PC-3 (cell line): ENCODE results near the gene RHOBTB3. TPM values are rescaled to one million over a fixed set of nuclear protein-coding genes. Genes with fewer than 3 reads are reported as not detected.

Experiments
- ATAC-seq: fragments of 200-7000 bp; cut with Tn5 transposase; 2 replicates; pipeline ENCODE4 v1.9.1; 2020; ENCODE audit warnings: mild to moderate bottlenecking, moderate library complexity
- BruUV-seq: library from RNA; stranded (reverse); fragments of 400-500 nt; replicated peaks from 2 replicates; lab custom pipeline; 2021; lab: Mats Ljungman, UMichigan
- CTCF ChIA-PET: fragments of 300-600 bp; sonication (Branson Sonifier 250); formaldehyde crosslinking; loops from one replicate; lab custom pipeline; 2022; ENCODE audit warnings: antibody characterized with exemption; lab: Charles Lee
- POLR2A ChIA-PET: fragments of 300-600 bp; sonication (Branson Sonifier 250); formaldehyde crosslinking; loops from one replicate; lab custom pipeline; 2022; ENCODE audit warnings: antibody characterized with exemption; ENCODE audit not compliant: unreplicated experiment; lab: Charles Lee
- DNase-seq: peaks from one replicate; pipeline ENCODE4 v3.0.0-alpha.2; 2015
- H2AFZ ChIP-seq: fragments of 300-600 bp; sonication (generic); 2 replicates; pipeline ENCODE4 v1.6.0; 2016; ENCODE audit warnings: antibody characterized with exemption, low read length
- H3F3A ChIP-seq: fragments of 300-600 bp; sonication (generic); one replicate; pipeline ENCODE4 v1.6.0; 2017; ENCODE audit warnings: antibody characterized with exemption, low read length, control low read depth, mild to moderate bottlenecking; ENCODE audit not compliant: unreplicated experiment
- H3K27ac ChIP-seq: fragments of 300-600 bp; sonication (generic); 2 replicates; pipeline ENCODE4 v1.5.1; 2016; ENCODE audit warnings: mild to moderate bottlenecking, low read length
- H3K27me3 ChIP-seq: fragments of 300-600 bp; sonication (generic); 2 replicates; pipeline ENCODE4 v1.6.1; 2016; ENCODE audit warnings: low read length, mixed read lengths
- H3K36me3 ChIP-seq: fragments of 300-600 bp; sonication (generic); 2 replicates; pipeline ENCODE4 v1.6.1; 2016; ENCODE audit warnings: low read depth, mixed run types, low read length, mixed read lengths
- H3K4me1 ChIP-seq: fragments of 300-600 bp; sonication (generic); 2 replicates; pipeline ENCODE4 v1.5.1; 2016; ENCODE audit warnings: low read length; ENCODE audit not compliant: insufficient read depth
- H3K4me2 ChIP-seq: fragments of 300-600 bp; sonication (generic); 2 replicates; pipeline ENCODE4 v1.6.0; 2016; ENCODE audit warnings: low read length
- H3K4me3 ChIP-seq: fragments of 300-600 bp; sonication (generic); 2 replicates; pipeline ENCODE4 v1.5.1; 2016; ENCODE audit warnings: mild to moderate bottlenecking, low read length, mixed read lengths
- H3K79me2 ChIP-seq: fragments of 300-600 bp; sonication (generic); 2 replicates; pipeline ENCODE4 v1.6.1; 2017; ENCODE audit warnings: low read length, mixed read lengths
- H3K9ac ChIP-seq: fragments of 300-600 bp; sonication (generic); 2 replicates; pipeline ENCODE4 v1.6.0; 2016; ENCODE audit warnings: mild to moderate bottlenecking, low read length
- H3K9me2 ChIP-seq: fragments of 300-600 bp; sonication (generic); replicated peaks from 2 replicates; pipeline ENCODE4 v1.6.1; 2016; ENCODE audit warnings: mixed run types, low read length, mixed read lengths
- H3K9me3 ChIP-seq: fragments of 300-600 bp; sonication (generic); 2 replicates; pipeline ENCODE4 v1.6.1; 2016; ENCODE audit warnings: low read length, mixed read lengths
- H4K20me1 ChIP-seq: fragments of 300-600 bp; sonication (generic); 2 replicates; pipeline ENCODE4 v1.6.1; 2016; ENCODE audit warnings: low read length, mixed read lengths
- EZH2 ChIP-seq: fragments of 300-600 bp; sonication (generic); IDR thresholded peaks from one replicate; pipeline ENCODE4 v1.6.1; 2017; ENCODE audit warnings: antibody characterized with exemption, mild to moderate bottlenecking, low read length; ENCODE audit not compliant: unreplicated experiment
- EZH2phosphoT487 ChIP-seq: fragments of 300-600 bp; sonication (generic); IDR thresholded peaks from 2 replicates; pipeline ENCODE4 v1.6.1; 2018; ENCODE audit warnings: mild to moderate bottlenecking, antibody characterized with exemption, low read length, borderline replicate concordance
- intact Hi-C: fragments of 100-400 bp; cut with micrococcal nuclease; formaldehyde crosslinking; loops from 2 replicates; pipeline ENCODE4 v1.9.0; 2023
- total RNA-seq: library from RNA; depleted of rRNA; stranded (reverse); fragments of >200 nt; gene quantifications from 2 replicates; pipeline ENCODE4 v1.2.3, GENCODE V29; 2014
- TF ChIP-seq, protein P1 (sequence below): fragments of 300-600 bp; sonication (generic); conservative IDR thresholded peaks from 2 replicates; pipeline ENCODE4 v1.5.1; 2017; ENCODE audit warnings: antibody characterized with exemption, low read depth, mild to moderate bottlenecking, low read length

RHOBTB3 gene
- total RNA-seq, 1 experiment from 2014 or later: 16.3 TPM

GRCh38 chr5:95825495-95825894 lies 94.4 kb downstream of the RHOBTB3 start:
- Histone ChIP-seq H3K27me3 (no peaks in the 10 kb centered on the region), H3K4me2 (no peak overlapping the region), H3F3A (peaks cover 6% of the 10 kb centered on the region), H3K9ac (no peak overlapping the region), H3K79me2 (peaks cover 19% of the 10 kb centered on the region), H4K20me1 (no peaks in the 10 kb centered on the region), H3K9me3 (no peaks in the 10 kb centered on the region), H3K4me1 (peaks cover 22% of the 10 kb centered on the region), H3K27ac (no peak overlapping the region), H3K4me3 (no peak overlapping the region), H3K36me3 (no peaks in the 10 kb centered on the region), H2AFZ (no peak overlapping the region), H3K9me2 (no peaks in the 10 kb centered on the region)
- DNase-seq: no peak
- TF ChIP-seq EZH2 (no peak), EZH2phosphoT487 (no peak)
- TF ChIP-seq, protein P1, sequence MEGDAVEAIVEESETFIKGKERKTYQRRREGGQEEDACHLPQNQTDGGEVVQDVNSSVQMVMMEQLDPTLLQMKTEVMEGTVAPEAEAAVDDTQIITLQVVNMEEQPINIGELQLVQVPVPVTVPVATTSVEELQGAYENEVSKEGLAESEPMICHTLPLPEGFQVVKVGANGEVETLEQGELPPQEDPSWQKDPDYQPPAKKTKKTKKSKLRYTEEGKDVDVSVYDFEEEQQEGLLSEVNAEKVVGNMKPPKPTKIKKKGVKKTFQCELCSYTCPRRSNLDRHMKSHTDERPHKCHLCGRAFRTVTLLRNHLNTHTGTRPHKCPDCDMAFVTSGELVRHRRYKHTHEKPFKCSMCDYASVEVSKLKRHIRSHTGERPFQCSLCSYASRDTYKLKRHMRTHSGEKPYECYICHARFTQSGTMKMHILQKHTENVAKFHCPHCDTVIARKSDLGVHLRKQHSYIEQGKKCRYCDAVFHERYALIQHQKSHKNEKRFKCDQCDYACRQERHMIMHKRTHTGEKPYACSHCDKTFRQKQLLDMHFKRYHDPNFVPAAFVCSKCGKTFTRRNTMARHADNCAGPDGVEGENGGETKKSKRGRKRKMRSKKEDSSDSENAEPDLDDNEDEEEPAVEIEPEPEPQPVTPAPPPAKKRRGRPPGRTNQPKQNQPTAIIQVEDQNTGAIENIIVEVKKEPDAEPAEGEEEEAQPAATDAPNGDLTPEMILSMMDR: no peak
- no peak for ATAC-seq
- intact Hi-C loops: loop anchor here (10.0 kb wide), 1 partner anchor 271 kb away; the partner anchor contains the start of genes ARSK and SKIC3
- ChIA-PET POLR2A (no interaction called here), CTCF (no interaction called here)
- BruUV-seq: no TSS peak

GRCh38 chr5:95826949-95827891 lies 96.1 kb downstream of the RHOBTB3 start:
- no peak overlapping the region for H3K4me3 ChIP-seq
- ATAC-seq (no peak), DNase-seq (no peak)
- no peak overlapping the region for H3K9ac ChIP-seq
- intact Hi-C loops: loop anchor here (10.0 kb wide), 1 partner anchor 272 kb away; the partner anchor contains the start of genes ARSK and SKIC3
- H3K4me1 ChIP-seq: peaks cover 19% of the 10 kb centered on the region
- H3K27me3 ChIP-seq: no peaks in the 10 kb centered on the region
- no peaks in the 10 kb centered on the region for H4K20me1 ChIP-seq
- peaks cover 6% of the 10 kb centered on the region for H3F3A ChIP-seq
- H3K4me2 ChIP-seq: no peak overlapping the region
- H3K27ac ChIP-seq: no peak overlapping the region
- H3K79me2 ChIP-seq: peaks cover 1% of the 10 kb centered on the region; the same call in 1 of the 2 replicates
- ChIA-PET CTCF (no interaction called here), POLR2A (no interaction called here)
- H3K9me2 ChIP-seq: no peaks in the 10 kb centered on the region
- no peaks in the 10 kb centered on the region for H3K9me3 ChIP-seq
- no peaks in the 10 kb centered on the region for H3K36me3 ChIP-seq
- H2AFZ ChIP-seq: no peak overlapping the region
- TF ChIP-seq EZH2phosphoT487: no peak
- TF ChIP-seq, protein P1: no peak
- TF ChIP-seq EZH2: no peak
- BruUV-seq: no TSS peak

GRCh38 chr5:95827892-95828246 lies 96.7 kb downstream of the RHOBTB3 start:
- DNase-seq (no peak), ATAC-seq (no peak)
- no peak overlapping the region for H2AFZ ChIP-seq
- no peak overlapping the region for H3K4me2 ChIP-seq
- no peaks in the 10 kb centered on the region for H3K79me2 ChIP-seq
- BruUV-seq: no TSS peak
- no peaks in the 10 kb centered on the region for H3K27me3 ChIP-seq
- H3K9me2 ChIP-seq: no peaks in the 10 kb centered on the region
- no peak overlapping the region for H3K27ac ChIP-seq
- peaks cover 6% of the 10 kb centered on the region for H3F3A ChIP-seq
- intact Hi-C loops: loop anchor here (10.0 kb wide), 1 partner anchor 273 kb away; the partner anchor contains the start of genes ARSK and SKIC3
- no peaks in the 10 kb centered on the region for H4K20me1 ChIP-seq
- TF ChIP-seq EZH2phosphoT487: no peak
- H3K9ac ChIP-seq: no peak overlapping the region
- H3K9me3 ChIP-seq: no peaks in the 10 kb centered on the region
- no peaks in the 10 kb centered on the region for H3K36me3 ChIP-seq
- POLR2A ChIA-PET: no interaction called here
- H3K4me1 ChIP-seq: peaks cover 19% of the 10 kb centered on the region
- no peak overlapping the region for H3K4me3 ChIP-seq
- CTCF ChIA-PET: no interaction called here
